A172 (cell line): Measurements from ENCODE around the gene ZNF423. TPM values are rescaled to one million over a fixed set of nuclear protein-coding genes. Genes with fewer than 3 reads are reported as not detected.

Experiments used
- DNase-seq: peaks from one replicate; pipeline ENCODE4 v3.0.0-alpha.2; 2015; ENCODE audit warnings: low spot score
- total RNA-seq: library from RNA; depleted of rRNA; stranded (reverse); fragments of >200 nt; shearing (Covaris generic); gene quantifications from 2 replicates; pipeline ENCODE4 v1.2.3, GENCODE V29; 2014

The ZNF423 gene
- total RNA-seq, 1 experiment from 2014 or later = not detected

DNA sequence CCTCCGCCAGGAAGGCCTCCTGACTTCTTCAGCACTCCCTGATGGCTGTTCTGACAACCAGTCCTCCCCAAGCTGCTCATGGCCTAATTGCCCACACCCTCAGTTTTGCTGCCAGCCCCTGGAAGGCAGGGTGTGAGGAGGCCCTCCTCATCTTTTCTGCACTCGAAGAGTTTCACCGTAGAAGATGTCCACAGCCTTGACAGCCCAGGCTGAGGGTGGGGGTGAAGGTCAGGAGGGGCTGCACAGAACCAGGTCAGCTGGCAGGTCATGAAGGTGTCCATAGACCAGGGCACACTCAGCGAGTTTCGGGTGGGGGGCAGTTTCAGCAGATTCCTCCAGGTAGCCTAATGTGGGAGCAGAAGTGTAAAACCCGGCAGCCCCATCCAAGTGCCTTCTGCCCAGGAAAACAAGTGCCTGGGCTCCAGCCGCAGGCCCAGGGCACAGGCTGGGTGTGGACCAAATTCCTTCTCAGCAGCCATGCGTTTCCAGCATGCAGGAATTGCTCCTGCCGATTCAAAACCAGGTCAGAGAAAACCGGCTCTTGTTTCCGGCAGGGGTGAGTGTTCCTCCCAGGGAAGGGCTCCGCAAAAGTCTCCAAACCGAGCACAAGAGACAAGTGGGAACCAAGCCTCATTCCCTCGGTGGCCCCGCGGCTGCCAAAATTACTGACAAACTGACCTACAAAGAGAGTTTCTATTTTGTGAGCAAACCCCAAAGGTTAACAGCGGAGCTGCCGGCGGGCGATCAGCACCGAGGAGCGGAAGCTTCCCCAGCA is 253.5 kb downstream of the ZNF423 start:
- DNase-seq = no peak

DNA sequence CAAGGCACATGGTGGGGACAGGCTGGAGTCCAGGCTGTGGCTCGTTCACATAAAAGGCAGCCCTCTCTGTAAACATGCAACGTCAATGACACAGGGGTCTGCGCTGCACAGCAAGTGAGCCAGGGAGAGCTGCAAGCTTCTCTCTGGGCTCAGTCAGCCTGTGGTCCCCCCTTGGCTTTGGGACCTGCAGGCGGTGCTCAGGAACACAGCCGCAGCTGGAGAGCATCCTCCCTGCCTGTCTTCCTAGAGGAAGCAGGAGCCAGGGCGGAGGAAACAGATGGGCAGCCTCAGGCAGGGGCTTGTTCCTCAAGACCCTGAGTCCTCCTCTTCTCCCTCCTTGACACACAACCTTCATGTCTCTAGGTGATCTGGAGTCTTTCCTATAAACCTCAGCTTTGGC is 254.3 kb downstream of the ZNF423 start:
- no peak for DNase-seq

DNA sequence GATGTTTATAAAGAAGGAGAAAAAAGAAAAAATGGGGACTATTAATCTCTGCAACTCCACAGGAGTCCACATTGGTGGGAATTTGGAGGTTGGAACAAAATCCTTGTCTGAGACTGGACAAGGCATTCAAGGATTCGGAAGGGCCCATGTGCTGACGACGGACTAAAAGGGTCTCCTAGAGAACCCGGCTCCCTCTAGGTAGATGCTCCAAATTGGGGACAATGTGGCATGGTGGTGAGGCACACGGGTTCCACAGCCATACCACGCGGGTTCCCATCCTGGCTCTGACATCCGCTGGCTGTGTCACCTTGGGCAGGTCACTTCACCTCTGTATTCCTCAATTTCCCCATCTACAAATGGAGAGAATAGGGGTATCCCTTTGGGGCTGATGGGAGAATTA is 254.9 kb downstream of the ZNF423 start:
- no peak for DNase-seq

DNA sequence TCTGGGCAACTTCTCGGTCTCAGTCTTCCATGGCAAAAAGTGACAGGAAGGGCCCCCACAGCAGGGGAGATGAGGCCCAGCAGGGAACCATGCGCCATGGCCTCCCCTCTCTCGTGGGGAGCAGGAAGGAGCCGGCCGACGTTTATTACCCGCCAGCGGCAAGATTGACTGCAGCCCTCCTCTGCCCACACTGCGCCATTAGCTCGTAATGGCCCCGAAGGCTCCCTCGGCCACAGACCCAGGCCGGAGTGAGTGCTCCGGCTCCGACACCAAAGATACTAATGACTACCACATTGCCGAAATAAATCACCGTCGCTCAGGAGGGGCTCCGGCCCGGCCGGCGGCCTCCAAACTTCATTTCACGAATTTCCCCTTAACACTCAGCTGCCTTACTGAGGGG is 255.4 kb downstream of the ZNF423 start:
- DNase-seq = no peak

DNA sequence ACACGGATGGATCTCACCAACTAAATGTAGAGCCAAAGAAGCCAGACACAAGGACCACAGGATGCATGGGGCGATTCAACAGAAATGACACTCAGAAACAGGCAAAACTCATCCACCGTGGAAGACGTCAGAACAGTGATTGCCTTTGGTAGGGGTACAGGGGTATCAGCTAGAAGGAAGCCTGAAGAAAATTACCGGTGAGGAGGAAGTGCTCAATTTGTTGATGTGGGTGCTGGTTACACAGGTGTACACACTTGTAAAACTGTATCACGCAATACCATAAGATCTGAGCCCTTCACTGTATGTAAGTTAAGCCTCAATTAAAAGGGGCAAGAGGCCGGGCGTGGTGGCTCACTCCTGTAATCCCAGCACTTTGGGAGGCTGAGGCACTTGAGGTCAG is 256.2 kb downstream of the ZNF423 start:
- DNase-seq = no peak

DNA sequence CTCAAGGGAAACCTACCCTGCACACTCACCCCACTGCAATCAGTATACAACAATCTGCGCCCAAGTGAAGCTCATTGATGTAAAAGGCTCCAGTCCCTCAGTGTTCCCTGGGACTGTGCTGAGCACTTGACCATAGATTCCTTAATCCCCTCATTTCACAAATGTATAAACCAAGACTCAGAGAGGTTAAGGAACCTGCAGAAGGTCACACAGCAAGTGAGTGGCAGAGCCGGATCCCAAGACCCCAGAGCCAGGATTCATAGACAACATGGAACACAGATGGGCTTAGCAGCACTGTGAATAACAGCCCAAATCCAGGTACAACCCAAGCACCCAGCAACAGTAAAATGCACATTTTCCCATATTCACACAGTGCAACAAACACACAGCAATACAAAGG is 256.6 kb downstream of the ZNF423 start:
- no peak for DNase-seq

DNA sequence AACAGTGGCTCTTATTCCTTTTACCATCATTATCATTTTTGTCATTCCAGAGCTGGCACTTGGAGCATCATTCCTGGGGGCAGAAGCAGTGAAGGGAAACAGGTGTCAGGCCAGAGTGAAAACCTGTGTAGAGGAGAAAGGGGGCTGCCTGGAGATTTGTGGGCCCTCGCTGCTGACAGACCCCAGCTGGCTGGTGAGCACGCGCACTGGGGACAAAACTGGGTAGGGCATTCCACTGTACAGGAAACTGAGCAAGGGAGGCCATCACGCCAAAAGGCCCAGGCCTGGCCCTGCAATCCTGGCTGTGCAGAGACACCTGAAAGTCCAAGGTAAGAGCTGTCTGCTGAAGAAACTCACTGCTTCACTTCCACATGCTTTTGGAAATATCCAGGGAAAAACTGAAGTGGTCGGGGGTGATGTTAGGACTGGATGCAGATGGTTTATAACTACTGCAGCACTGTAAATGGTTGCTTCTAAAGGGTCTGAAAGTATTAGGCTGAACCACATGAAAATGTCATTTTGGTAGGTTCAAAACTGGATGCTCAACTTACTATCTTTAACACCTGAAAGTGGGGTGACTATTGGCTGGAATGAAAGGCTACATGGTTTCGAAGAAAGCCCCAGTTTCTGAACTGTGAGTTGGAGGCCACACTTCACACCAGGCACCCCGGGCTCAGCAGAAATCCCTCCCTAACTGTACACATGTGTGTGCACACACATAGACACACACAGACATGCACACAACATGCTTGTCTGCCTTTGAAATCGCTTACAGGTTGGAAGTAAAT is 257.3 kb downstream of the ZNF423 start:
- no peak for DNase-seq

DNA sequence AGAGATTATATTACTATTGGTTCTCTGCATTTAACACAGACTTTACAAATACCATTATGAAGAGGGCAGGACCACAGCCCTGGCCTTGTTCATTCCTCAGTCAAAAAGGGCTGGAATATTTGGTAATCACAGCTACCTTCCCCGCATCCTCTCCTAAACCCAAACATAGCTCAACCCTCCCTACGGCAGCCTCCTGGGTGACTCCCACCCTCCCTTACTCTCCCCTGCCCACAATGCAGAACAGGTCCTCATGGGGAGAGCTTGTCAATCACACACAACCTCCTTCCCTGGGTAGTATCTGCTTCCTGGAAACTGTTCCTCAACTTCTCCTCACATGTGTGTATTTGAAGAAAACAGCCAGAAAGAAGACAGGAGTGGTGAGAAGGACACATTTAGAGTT is 258.1 kb downstream of the ZNF423 start:
- DNase-seq = no peak

DNA sequence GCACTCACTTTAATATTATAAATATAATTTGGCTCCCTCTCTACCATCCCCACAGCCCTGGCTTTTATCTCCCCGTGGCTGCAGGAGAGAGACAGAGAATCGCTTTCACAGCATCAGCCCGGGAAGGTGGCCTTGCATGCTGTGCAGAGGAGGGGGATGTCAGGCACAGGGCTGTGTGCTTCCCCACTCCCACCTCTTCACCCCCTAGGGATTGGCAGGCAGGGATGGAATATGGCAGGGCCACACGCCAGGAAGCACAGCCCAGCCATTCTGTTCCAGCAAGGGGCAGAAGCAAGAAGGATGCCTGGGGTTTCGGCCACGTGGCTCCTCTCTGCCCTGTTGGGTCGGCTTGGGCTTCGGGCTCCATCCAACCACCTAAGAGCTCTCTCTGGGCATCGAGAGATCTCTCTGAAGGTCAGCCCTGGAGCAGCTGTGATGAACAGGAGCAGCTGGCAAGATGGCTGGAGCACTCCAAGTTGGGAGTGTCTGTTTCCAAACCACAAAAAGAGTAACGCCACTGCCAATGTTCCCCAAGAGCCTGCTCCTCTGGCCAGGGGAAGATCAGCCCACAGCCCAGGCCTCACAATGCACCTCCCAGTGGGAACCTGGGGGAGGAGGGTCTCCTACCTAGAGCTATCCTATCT is 259.1 kb downstream of the ZNF423 start:
- DNase-seq = no peak

DNA sequence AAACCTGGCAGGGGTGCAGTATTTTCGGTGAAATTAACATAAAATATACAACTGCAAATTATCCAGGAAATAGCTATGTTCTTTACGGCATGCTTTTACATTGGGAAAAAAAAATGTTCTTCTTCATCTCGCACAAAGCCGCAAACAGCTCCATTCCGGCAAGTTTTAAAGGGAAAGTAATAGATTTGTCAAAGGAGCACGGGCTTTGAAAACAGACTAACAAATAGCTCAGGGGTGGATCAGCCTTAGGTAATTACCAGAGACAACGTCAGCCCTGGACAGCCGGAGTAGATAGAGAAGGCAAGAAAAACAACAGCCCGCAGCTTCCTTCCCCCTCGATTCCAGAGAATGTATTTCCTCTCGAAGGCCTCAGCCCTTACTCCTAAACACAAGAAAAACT is 259.8 kb downstream of the ZNF423 start:
- no peak for DNase-seq

DNA sequence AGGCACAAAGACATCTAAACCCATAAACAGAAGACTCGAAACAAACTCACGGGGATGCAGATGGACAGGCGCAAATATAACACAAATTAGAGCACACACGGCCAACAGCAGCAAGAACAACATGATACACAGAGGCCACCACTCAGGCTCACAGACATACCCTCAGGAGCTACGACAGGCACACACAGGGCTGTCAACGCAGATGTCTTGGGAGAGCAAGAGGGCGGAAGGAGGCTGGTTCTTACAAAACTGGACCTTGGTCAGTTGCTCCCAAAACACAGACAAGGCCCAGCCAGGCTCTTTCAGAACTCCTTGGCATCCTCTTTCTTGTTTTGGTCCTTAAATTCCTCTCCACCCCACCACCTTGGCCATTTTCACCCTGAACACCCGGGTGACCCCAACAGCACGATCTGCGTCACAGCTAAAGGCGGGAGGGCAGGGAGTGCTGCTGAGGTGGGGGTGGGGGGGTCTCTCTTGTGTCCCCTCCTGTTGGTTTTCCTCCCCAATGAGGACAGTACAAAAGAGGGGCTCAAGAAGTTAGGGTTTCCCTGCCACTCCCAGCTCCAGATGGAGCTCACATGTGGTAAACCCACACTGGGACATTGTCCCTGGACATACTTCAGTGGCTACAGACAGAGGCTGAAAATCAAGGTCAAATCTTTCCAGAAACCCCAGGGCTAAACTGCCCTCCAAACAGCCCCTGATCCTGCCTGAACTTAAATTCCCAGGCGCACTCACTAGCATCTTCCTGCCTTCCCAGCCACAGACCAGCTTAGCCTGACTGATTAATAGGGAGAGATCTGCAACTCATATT is 261.0 kb downstream of the ZNF423 start:
- no peak for DNase-seq

DNA sequence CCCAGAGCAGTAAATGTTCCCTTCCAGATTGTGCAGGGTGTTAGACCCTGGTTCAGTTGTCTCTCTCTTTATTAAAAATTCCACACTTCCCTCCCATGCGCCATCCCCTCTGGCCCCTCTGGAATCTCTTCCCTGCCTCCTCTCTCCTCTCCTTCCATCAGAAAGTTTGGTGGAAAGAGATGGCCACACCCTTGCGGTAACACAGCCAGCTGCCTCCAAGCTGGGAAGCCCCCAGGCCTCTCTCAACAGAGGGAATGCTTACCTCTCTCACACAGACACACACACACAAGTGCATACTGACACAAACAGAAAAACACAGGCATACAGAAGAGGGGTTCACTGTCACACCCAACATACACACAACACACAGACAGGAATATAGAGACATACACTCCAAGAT is 261.8 kb downstream of the ZNF423 start:
- no peak for DNase-seq

DNA sequence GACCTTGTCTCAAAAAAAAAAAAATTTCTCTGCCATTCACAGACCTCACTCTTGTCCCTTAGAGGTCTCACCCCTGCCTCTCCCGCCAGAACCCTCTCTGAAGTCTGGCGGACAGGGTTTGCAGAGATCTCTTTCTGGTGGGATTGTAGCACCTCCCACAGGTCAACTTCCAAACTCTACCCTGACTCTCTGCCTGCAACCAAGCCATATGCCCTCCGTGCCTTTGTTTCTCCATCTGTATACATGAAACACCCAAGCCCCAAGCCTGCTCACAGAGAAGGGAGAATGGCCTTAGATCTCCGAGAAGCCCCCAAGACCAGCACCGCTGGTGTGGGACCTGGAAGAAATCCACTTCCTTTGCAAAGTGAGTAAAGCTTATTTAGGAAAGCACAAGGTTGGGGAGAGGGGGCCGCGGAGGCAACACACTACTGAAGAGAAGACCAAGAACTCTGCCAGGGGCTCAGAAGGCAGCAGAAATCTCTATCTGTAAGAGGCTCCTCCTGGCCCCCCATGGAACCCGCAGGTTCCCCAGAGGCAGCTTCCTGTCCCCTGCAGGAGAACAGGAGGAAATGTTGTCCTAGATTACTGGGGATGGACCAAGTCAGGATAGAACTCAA is 262.4 kb downstream of the ZNF423 start:
- DNase-seq = no peak

DNA sequence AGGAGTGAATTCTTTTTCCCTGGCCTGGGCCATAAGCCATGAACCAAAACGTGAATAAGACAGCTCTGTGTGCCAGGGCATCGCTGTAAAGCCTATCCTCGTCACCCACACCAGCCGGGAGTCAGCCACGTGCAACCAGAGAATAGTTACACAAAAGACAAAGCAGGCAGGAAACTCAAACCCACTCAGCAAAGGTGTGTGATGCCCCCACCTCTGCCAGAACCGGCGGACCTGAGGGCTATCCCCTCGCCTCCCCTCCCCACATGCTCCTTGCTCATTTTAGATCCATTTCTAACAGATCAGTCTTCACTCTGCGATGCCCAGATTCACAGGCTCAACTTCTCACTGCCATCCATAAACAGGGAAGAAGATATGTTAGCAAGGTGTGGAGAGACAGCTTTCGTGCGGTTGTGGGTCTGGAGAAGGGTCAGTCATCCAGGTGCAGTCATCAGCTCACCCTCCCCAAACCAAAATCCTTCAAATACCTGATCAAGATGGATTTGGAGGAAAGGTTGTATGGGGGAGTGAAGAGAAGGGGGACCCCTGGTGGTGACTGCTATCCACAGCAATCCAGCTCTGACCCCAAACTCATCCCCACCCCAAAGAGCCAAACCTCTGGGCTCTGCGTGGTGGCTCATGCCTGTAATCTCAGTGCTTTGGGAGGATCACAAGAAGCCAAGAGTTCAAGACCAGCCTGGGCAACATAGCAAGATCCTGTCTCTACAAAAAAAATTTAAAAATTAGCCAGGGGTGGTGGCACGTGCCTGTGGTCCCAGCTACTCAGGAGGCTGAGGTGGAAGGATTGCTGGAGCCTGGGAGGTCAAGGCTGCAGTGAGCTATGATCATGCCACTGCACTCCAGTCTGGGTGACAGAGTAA is 263.1 kb downstream of the ZNF423 start:
- DNase-seq = peak; percentile 42

DNA sequence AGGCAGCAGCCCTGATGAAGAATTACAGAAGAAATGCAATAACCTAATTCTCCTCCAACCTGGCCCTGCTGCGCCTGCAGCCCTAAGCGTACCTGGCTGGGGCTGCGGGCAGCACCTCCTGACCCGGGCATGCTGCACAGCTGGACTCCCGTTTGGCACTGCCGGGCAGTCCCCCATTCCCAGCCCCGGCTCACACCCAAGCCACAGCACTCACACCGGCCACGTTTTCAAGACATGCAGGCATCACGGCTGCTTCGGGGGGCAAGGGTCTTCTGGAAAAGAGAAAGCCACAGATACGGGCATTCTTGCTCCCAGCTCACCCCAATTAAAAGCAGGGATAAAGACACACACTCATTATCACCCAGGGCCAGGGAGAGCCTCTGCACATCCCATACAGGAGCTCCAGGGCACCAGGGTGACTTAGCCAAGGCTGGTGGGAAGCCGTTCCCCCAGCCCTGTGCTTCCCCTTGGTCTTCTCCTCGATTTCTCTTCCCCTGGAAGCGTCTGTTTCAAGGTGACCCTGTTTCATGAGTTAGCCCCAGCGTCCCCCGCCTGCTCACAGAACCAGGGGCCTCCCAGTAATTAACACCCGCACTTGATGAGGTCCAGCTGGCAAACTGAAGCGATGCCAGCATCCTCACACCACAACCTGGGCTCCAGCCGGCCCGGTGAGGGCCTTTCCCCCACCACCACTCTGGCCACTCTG is 265.6 kb downstream of the ZNF423 start:
- no peak for DNase-seq

DNA sequence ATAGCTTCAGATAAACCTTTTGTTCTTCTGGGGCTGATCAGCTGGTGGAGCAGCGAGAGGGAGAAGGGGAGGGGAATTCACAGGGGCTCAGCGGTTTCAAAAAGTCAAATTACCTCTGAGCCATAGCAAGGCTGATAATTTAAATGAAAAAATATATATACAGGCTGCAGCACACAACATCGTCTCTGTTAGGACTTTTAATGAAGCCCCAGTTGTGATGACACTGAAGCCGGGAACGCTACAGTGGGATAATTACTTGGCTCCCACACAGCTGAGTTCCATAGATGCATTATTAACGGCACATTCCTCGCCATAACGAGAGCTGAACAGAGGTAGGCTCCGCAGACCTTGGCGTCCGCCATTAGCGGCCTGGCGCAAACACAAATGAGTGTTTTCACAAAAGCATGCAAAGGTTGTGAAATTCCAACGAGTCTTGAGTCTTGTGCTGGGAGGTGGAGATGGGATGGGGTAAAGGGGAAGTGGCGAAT is 266.3 kb downstream of the ZNF423 start:
- no peak for DNase-seq

DNA sequence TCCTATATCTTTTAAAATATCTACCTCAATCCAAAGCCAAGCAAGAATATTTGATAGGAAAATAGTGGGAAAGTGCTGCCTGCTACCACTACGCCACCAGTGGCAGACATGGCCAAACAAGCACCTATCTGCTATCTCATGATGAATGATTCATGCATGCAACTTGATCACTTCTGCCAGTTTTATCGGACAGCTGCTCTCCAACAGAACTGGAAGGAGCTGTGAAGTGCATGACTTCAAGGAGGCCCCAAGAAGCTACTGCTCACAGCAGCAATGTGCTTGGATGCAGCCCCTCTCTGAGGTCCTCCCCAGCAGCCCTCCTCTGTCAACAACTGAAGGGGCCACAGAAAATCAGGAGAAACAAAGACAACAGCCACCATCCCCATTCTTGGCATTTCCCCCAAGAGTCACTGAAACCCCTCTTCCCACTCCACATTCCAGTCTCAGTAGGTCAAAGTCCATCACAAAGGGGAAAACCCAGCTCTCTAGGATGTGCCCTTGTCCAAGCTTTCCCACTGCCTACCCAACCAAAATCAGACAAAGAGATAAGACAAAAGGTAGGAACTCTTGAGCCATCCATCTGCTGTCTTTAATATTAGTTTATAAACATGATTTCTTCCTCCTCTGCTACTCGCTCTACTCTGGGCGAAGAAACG is 267.1 kb downstream of the ZNF423 start:
- DNase-seq = no peak

DNA sequence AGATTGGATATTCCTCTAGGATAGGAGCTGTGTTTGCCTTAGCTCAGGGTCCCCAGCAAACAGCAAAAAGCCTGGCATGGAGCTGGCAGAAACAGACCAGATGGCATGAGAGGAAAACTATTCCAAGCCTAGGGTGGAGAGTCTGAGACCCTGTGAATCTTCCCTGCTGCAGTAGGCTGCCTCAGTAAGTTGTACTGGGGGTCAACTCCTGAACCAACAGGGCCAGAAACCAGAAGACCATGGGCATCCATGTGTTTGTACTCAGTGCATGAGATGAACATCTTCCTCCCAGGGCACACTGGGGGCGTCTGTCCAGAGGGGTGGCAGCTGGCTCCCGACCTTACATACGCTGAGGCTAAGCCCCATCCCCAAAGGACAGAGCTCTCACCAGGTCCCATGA is 267.9 kb downstream of the ZNF423 start:
- DNase-seq = no peak

DNA sequence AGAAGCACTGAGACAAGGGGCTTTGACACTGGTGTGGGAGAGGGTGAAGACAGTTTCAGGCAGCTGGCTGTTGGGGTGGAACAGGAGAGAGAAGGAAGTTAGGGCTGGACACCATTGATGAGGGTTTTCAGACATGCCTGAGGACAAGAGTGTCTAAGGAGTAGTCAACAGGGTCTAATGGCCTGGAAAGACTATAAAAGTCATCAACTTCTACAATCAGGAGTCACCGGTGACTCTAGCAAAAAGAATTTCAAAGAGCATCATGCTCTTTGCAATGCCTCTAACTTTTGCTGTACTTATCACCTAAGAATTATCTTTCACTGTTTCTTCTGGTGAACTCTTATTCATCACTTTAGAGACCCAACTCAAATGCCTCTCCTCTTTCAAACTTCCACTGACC is 268.4 kb downstream of the ZNF423 start:
- DNase-seq = no peak
